ENCODE measurements around the gene PLIN5.

Gene PLIN5

GRCh38 chr19:4534836-4535658 is at the start of gene PLIN5:
PLIN5 (minus strand) TSS chr19:4535224; CDS start chr19:4534074, 1,150 bp downstream.
- TF ChIP-seq, protein P1, sequence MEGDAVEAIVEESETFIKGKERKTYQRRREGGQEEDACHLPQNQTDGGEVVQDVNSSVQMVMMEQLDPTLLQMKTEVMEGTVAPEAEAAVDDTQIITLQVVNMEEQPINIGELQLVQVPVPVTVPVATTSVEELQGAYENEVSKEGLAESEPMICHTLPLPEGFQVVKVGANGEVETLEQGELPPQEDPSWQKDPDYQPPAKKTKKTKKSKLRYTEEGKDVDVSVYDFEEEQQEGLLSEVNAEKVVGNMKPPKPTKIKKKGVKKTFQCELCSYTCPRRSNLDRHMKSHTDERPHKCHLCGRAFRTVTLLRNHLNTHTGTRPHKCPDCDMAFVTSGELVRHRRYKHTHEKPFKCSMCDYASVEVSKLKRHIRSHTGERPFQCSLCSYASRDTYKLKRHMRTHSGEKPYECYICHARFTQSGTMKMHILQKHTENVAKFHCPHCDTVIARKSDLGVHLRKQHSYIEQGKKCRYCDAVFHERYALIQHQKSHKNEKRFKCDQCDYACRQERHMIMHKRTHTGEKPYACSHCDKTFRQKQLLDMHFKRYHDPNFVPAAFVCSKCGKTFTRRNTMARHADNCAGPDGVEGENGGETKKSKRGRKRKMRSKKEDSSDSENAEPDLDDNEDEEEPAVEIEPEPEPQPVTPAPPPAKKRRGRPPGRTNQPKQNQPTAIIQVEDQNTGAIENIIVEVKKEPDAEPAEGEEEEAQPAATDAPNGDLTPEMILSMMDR (IDR thresholded peaks at IDR 0.05; ENCODE audit: control insufficient read depth, insufficient read depth, low read depth, low read length, missing control alignments), result no peak
- DNase-seq (ENCODE audit: low read depth), result no peak
- no peak within 1 kb of the TSS for H3K4me3 ChIP-seq (ENCODE audit: control insufficient read depth, low read depth, low read length)

- H3K4me3 ChIP-seq (ENCODE audit: control insufficient read depth, low read depth, low read length), result peak overlapping the region; percentile 42
- DNase-seq (ENCODE audit: low read depth), result no peak
- TF ChIP-seq, protein P1 (IDR thresholded peaks at IDR 0.05; ENCODE audit: control insufficient read depth, insufficient read depth, low read depth, low read length, missing control alignments), result no peak
Measured at GRCh38 chr19:4583961-4584669, 49.1 kb upstream of the PLIN5 start.

DNA sequence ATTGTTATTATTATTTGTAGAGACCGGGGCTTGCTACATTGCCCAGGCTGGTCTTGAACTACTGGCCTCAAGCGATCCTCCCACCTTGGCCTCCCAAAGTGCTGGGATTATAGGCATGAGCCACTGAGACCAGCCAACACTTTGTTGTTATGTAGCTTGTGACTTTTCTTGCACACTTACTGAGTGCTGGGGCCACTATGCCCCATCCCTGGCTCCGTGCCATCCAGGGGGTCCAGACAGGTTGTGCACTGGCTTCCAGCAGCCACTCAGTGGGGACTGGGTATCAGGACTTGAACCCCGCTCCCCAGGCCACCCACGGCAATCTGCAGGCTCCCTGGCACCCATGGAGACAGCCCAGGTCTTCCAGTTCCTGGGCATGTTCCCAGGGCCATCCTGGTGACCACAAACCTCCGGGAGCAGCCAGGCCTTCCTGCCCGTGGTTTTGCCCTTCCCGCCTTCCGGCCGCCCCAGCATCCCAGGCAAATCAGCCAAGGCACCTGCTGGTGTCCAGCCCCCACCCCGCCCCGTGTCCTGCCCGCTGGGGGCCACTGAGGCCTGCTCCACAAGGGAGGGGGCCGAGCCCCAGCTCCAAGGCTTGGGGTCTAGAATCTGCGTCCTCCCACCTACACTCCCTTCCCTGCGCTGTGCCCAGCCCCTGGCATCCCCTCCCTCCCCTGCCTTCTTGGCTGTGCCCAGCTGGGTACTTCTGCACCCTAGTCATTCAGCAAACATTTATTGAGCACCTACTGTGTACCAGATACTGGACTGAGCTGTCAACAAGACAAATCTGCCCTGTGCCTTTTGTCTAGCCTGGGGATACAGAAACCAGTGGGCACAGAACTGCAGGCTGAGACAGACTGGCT is 48.2 kb upstream of the PLIN5 start:
- no peak for DNase-seq (ENCODE audit: low read depth)
- no peak overlapping the region for H3K4me3 ChIP-seq (ENCODE audit: control insufficient read depth, low read depth, low read length)

GRCh38 chr19:4581666-4582553 is 46.9 kb upstream of the PLIN5 start:
- DNase-seq (ENCODE audit: low read depth), result no peak
- TF ChIP-seq, protein P1 (IDR thresholded peaks at IDR 0.05; ENCODE audit: control insufficient read depth, insufficient read depth, low read depth, low read length, missing control alignments), result no peak
- H3K4me3 ChIP-seq (ENCODE audit: control insufficient read depth, low read depth, low read length), result no peak overlapping the region

More for the DNA sequence above, 48.2 kb upstream of the PLIN5 start:
- TF ChIP-seq, protein P1 (IDR thresholded peaks at IDR 0.05; ENCODE audit: control insufficient read depth, insufficient read depth, low read depth, low read length, missing control alignments), result no peak

DNA sequence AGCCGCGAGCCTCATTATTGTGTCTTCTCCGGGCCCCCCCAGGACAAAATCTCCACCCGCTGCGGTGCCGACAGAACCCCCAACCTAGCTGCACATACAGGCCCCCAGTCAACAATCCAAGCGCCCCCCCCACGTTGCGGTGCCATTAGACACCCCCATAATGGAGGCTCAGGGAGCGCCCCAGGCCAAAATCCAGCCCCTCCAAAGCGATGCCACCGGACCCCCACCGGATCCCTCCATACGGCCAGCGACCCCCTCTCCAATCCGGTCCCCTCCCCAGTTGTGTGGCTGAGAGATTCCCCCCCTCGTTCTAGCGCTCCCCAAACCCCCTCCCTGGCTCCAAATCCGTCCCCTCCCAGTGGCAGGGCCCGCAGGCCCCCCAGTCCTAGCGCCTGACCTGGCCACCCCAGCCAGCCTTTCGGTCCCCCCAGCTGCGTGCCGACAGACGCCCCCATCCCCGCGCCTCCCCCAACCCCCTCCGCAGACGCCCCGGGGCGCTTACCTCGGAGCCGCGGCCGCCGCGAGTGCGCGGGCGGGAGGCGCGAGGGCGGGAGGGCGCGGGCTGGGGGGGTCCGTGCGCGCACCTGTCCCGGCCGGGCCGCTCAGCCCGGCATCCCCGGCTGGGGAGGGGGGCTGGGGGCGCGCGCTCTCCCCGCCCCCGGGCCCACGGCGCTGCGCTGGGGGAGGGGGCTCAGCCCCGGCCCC is 46.1 kb upstream of the PLIN5 start:
- H3K4me3 ChIP-seq (ENCODE audit: control insufficient read depth, low read depth, low read length), result no peak overlapping the region
- no peak for DNase-seq (ENCODE audit: low read depth)
- TF ChIP-seq, protein P1 (IDR thresholded peaks at IDR 0.05; ENCODE audit: control insufficient read depth, insufficient read depth, low read depth, low read length, missing control alignments), result no peak

All from AG09309 (cell line).